ENCODE measurements around the gene MYO15A.
A peak's percentile ranks its signal among the peaks of the same experiment; 100 is the strongest.

The MYO15A gene

GRCh38 chr17:18182110-18182977 is 73.8 kb downstream of the MYO15A start:
- TF ChIP-seq, protein P1, sequence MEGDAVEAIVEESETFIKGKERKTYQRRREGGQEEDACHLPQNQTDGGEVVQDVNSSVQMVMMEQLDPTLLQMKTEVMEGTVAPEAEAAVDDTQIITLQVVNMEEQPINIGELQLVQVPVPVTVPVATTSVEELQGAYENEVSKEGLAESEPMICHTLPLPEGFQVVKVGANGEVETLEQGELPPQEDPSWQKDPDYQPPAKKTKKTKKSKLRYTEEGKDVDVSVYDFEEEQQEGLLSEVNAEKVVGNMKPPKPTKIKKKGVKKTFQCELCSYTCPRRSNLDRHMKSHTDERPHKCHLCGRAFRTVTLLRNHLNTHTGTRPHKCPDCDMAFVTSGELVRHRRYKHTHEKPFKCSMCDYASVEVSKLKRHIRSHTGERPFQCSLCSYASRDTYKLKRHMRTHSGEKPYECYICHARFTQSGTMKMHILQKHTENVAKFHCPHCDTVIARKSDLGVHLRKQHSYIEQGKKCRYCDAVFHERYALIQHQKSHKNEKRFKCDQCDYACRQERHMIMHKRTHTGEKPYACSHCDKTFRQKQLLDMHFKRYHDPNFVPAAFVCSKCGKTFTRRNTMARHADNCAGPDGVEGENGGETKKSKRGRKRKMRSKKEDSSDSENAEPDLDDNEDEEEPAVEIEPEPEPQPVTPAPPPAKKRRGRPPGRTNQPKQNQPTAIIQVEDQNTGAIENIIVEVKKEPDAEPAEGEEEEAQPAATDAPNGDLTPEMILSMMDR (IDR thresholded peaks at IDR 0.05; ENCODE audit: unreplicated experiment in 3 of 3) = no peak
- Mint-ChIP-seq H3K27me3 (ENCODE audit: low read depth) (no peaks in the 10 kb centered on the region), H3K4me1 (peaks cover 63% of the 10 kb centered on the region), H3K9me3 (no peaks in the 10 kb centered on the region), H3K4me3 (peak overlapping the region; percentile 91 to 95 (median 93)), H3K27ac (peak overlapping the region; percentile 97 to 100 (median 99)), H3K36me3 (ENCODE audit: low read depth) (peaks cover 11% of the 10 kb centered on the region)

- H3K27me3 Mint-ChIP-seq (ENCODE audit: low read depth) = no peaks in the 10 kb centered on the region
- H3K27ac Mint-ChIP-seq = peak overlapping the region; percentile 97 to 100 (median 99)
- no peaks in the 10 kb centered on the region for H3K9me3 Mint-ChIP-seq
- H3K4me3 Mint-ChIP-seq = peak overlapping the region; percentile 91 to 95 (median 93)
- peaks cover 16% of the 10 kb centered on the region for H3K36me3 Mint-ChIP-seq (ENCODE audit: low read depth)
- peaks cover 69% of the 10 kb centered on the region for H3K4me1 Mint-ChIP-seq
- TF ChIP-seq, protein P1 (IDR thresholded peaks at IDR 0.05; ENCODE audit: unreplicated experiment in 3 of 3) = no peak
Measured at GRCh38 chr17:18182978-18183333, 74.4 kb downstream of the MYO15A start.

DNA sequence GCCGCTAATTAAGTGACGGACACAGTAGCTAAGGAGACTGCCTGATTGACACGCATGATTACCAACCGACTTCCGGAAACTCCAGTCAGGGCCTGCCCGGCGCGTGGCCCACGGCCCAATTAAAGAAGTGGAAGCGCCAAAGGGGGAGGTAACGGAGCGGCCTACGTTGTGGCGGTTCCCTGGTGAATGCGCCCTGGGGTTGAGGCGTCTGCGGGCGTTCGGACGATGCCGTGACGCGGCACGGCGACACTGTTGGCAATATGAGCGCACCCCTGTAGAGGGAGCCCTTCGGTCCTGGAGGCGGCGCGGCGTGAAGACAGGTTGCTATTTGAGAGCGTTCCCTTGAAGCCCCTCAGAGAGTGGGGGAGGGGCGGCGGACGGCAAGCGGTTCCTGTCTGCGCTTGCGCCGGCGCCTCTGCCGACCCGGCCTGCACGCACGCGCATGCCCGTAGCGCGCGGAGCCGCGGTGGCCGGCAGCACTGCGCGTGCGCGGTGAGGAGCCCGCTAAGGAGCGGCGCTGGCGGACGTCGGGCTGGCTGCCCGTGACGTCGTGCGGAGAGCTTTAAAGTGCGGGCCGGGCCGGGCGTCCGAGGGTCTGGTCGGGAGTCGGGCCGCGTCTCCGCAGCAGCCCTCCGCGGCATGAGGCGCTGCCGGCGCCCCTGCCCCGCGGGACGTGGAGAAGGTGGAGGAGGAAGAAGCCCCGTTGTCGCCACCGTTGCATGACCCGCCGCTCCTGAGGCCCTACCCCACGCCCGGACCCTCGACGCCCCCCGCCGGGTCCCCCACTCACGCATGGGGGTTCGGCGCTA is 75.0 kb downstream of the MYO15A start, which contains the start of gene ALKBH5:
Gene ALKBH5, plus strand, starts transcription at position 495 of the 809 bp plus-strand sequence. CDS start 416 bp downstream, outside the sequence.
- H3K27ac Mint-ChIP-seq = peak within 1 kb of the TSS; percentile 97 to 100 (median 99)
- peak within 1 kb of the TSS; percentile 91 to 95 (median 93) for H3K4me3 Mint-ChIP-seq
- no peaks in the 10 kb centered on the region for H3K9me3 Mint-ChIP-seq
- no peaks in the 10 kb centered on the region for H3K27me3 Mint-ChIP-seq (ENCODE audit: low read depth)
- peaks cover 75% of the 10 kb centered on the region for H3K4me1 Mint-ChIP-seq
- TF ChIP-seq, protein P1 (IDR thresholded peaks at IDR 0.05; ENCODE audit: unreplicated experiment in 3 of 3) = peak; percentile 30 to 49 (median 44)
- peaks cover 22% of the 10 kb centered on the region for H3K36me3 Mint-ChIP-seq (ENCODE audit: low read depth)

- TF ChIP-seq, protein P1 (IDR thresholded peaks at IDR 0.05; ENCODE audit: unreplicated experiment in 3 of 3) = no peak
- Mint-ChIP-seq H3K27me3 (ENCODE audit: low read depth) (no peaks in the 10 kb centered on the region), H3K4me1 (peaks cover 75% of the 10 kb centered on the region), H3K4me3 (peak overlapping the region; percentile 91 to 95 (median 93)), H3K9me3 (no peaks in the 10 kb centered on the region), H3K36me3 (ENCODE audit: low read depth) (peaks cover 25% of the 10 kb centered on the region), H3K27ac (peak overlapping the region; percentile 72 to 78 (median 76))
Measured at GRCh38 chr17:18184143-18185031, 75.8 kb downstream of the MYO15A start.

DNA sequence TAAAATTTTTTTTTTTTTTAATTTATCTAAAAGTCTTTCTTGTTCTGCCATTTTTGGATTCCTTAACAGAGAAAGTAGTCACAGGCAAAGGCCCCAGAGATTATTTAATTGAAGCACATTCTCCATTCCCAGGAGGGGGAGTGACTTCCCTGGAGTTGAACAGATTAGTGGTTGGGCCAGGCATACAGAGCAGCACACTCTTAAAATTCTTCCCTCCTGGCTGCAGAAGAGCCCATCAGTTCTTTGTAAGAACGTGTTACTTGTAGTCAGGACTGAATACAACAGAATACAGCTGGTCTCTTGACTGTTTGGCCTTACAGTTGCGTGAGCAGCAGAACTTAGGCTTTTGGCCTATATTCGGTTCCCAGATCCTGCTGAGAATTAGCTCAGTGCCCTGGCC is 76.8 kb downstream of the MYO15A start:
- H3K9me3 Mint-ChIP-seq = no peaks in the 10 kb centered on the region

More for the DNA sequence above, 76.8 kb downstream of the MYO15A start:
- Mint-ChIP-seq H3K36me3 (ENCODE audit: low read depth) (peaks cover 32% of the 10 kb centered on the region), H3K27ac (peak overlapping the region; percentile 72 to 78 (median 76)), H3K4me3 (peak overlapping the region; percentile 91 to 95 (median 93)), H3K4me1 (peaks cover 77% of the 10 kb centered on the region), H3K27me3 (ENCODE audit: low read depth) (no peaks in the 10 kb centered on the region)
- TF ChIP-seq, protein P1 (IDR thresholded peaks at IDR 0.05; ENCODE audit: unreplicated experiment in 3 of 3) = no peak
